Measurements from ENCODE around the gene SMIM13. TPM values are rescaled to one million over a fixed set of nuclear protein-coding genes. Genes with fewer than 3 reads are reported as not detected.

The SMIM13 gene
- total RNA-seq, 2 donors from 2014 or later: 7.5 to 8.4 TPM

DNA sequence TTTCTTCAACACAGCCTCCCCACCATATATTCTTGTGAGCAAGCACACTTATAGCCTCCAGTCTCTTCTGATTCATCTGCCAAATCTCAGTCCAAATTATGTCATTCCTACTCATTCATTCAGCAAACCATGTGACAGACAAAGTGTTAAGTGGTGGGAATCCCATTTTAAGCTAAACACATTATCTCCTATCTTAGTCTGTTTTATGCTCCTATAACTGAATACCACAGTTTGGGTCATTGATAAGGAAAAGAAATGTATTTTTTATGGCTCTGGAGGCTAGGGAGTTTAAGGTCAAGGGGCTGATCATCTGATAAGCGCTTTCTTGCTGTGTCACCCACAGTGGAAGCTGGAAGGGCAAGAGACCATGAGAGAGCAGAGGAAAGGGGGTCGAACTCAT is 23.9 kb upstream of the SMIM13 start:
- Histone ChIP-seq H3K9me3 (no peaks in the 10 kb centered on the region), H3K4me3 (no peak overlapping the region), H3K27me3 (replicated peaks; ENCODE audit: insufficient read depth) (no peaks in the 10 kb centered on the region), H3K4me1 (ENCODE audit: control insufficient read depth in 1 of 2, low read depth in 2 of 2) (no peaks in the 10 kb centered on the region), H3K36me3 (no peaks in the 10 kb centered on the region), H3K27ac (no peak overlapping the region)
- ATAC-seq (ENCODE audit: insufficient number of reproducible peaks, low FRiP score, low read depth) (no peak), DNase-seq (ENCODE audit: low spot score) (no peak)
- TF ChIP-seq, protein P1, sequence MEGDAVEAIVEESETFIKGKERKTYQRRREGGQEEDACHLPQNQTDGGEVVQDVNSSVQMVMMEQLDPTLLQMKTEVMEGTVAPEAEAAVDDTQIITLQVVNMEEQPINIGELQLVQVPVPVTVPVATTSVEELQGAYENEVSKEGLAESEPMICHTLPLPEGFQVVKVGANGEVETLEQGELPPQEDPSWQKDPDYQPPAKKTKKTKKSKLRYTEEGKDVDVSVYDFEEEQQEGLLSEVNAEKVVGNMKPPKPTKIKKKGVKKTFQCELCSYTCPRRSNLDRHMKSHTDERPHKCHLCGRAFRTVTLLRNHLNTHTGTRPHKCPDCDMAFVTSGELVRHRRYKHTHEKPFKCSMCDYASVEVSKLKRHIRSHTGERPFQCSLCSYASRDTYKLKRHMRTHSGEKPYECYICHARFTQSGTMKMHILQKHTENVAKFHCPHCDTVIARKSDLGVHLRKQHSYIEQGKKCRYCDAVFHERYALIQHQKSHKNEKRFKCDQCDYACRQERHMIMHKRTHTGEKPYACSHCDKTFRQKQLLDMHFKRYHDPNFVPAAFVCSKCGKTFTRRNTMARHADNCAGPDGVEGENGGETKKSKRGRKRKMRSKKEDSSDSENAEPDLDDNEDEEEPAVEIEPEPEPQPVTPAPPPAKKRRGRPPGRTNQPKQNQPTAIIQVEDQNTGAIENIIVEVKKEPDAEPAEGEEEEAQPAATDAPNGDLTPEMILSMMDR (IDR thresholded peaks at IDR 0.05): no peak

- no peak for DNase-seq (ENCODE audit: low spot score)
- no peak for ATAC-seq (ENCODE audit: insufficient number of reproducible peaks, low FRiP score, low read depth)
- Histone ChIP-seq H3K27ac (no peak overlapping the region), H3K36me3 (no peaks in the 10 kb centered on the region), H3K4me3 (no peak overlapping the region), H3K4me1 (ENCODE audit: control insufficient read depth in 1 of 2, low read depth in 2 of 2) (no peaks in the 10 kb centered on the region), H3K27me3 (replicated peaks; ENCODE audit: insufficient read depth) (no peaks in the 10 kb centered on the region), H3K9me3 (no peaks in the 10 kb centered on the region)
- TF ChIP-seq, protein P1 (IDR thresholded peaks at IDR 0.05): no peak
Observed at GRCh38 chr6:11072101-11072500, 21.5 kb upstream of the SMIM13 start.

DNA sequence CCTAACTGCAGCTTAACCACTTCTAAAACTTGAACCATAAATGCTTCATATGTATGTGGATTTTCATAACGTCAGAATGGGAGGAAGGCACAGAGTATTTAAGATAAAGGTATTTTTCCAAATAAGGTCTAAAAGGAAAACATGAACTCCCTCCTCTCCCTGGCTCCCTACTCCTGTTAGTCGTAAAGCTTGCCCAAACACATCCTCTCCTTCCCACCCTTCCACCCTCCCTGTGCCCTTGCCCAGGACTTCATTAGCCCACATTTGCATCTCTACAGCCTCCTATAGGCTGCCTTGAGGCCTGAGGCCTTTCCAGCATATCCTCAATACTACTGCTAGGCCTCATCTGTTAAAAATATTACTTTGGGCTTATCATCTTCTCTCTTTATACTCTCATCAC is 17.1 kb upstream of the SMIM13 start:
- no peak overlapping the region for H3K27ac ChIP-seq
- no peaks in the 10 kb centered on the region for H3K4me1 ChIP-seq (ENCODE audit: control insufficient read depth in 1 of 2, low read depth in 2 of 2)
- TF ChIP-seq, protein P1 (IDR thresholded peaks at IDR 0.05): no peak
- H3K27me3 ChIP-seq (replicated peaks; ENCODE audit: insufficient read depth): no peaks in the 10 kb centered on the region
- DNase-seq (ENCODE audit: low spot score): no peak
- H3K4me3 ChIP-seq: no peak overlapping the region
- no peaks in the 10 kb centered on the region for H3K9me3 ChIP-seq
- H3K36me3 ChIP-seq: no peaks in the 10 kb centered on the region
- no peak for ATAC-seq (ENCODE audit: insufficient number of reproducible peaks, low FRiP score, low read depth)

GRCh38 chr6:11078266-11078665 is 15.4 kb upstream of the SMIM13 start:
- Histone ChIP-seq H3K9me3 (no peaks in the 10 kb centered on the region), H3K27me3 (replicated peaks; ENCODE audit: insufficient read depth) (no peaks in the 10 kb centered on the region), H3K36me3 (no peaks in the 10 kb centered on the region), H3K27ac (no peak overlapping the region), H3K4me3 (no peak overlapping the region), H3K4me1 (ENCODE audit: control insufficient read depth in 1 of 2, low read depth in 2 of 2) (no peaks in the 10 kb centered on the region)
- TF ChIP-seq, protein P1 (IDR thresholded peaks at IDR 0.05): no peak
- no peak for DNase-seq (ENCODE audit: low spot score)
- ATAC-seq (ENCODE audit: insufficient number of reproducible peaks, low FRiP score, low read depth): no peak

GRCh38 chr6:11080296-11080695 is 13.3 kb upstream of the SMIM13 start:
- DNase-seq (ENCODE audit: low spot score) (no peak), ATAC-seq (ENCODE audit: insufficient number of reproducible peaks, low FRiP score, low read depth) (no peak)
- H3K9me3 ChIP-seq: no peaks in the 10 kb centered on the region
- H3K27me3 ChIP-seq (replicated peaks; ENCODE audit: insufficient read depth): no peaks in the 10 kb centered on the region
- H3K36me3 ChIP-seq: no peaks in the 10 kb centered on the region
- no peaks in the 10 kb centered on the region for H3K4me1 ChIP-seq (ENCODE audit: control insufficient read depth in 1 of 2, low read depth in 2 of 2)
- no peak overlapping the region for H3K27ac ChIP-seq
- H3K4me3 ChIP-seq: no peak overlapping the region
- TF ChIP-seq, protein P1 (IDR thresholded peaks at IDR 0.05): no peak
